Left forelimb (tissue), 1 donor: ENCODE results near the gene MRPL10.

Source experiments
- DNase-seq: peaks from one replicate; pipeline ENCODE4 v3.0.0-alpha.2; 2018; ENCODE audit warnings: low spot score

The MRPL10 gene

GRCh38 chr17:47813512-47814031 is 17.8 kb downstream of the MRPL10 start:
- peak; percentile 53 for DNase-seq

- peak; percentile 42 for DNase-seq
These were observed 18.3 kb downstream of the MRPL10 start for GRCh38 chr17:47813077-47813476.

- peak; percentile 17 for DNase-seq
These were observed 19.0 kb downstream of the MRPL10 start for GRCh38 chr17:47812146-47812920.

GRCh38 chr17:47811709-47812108 is 19.6 kb downstream of the MRPL10 start:
- no peak for DNase-seq

DNA sequence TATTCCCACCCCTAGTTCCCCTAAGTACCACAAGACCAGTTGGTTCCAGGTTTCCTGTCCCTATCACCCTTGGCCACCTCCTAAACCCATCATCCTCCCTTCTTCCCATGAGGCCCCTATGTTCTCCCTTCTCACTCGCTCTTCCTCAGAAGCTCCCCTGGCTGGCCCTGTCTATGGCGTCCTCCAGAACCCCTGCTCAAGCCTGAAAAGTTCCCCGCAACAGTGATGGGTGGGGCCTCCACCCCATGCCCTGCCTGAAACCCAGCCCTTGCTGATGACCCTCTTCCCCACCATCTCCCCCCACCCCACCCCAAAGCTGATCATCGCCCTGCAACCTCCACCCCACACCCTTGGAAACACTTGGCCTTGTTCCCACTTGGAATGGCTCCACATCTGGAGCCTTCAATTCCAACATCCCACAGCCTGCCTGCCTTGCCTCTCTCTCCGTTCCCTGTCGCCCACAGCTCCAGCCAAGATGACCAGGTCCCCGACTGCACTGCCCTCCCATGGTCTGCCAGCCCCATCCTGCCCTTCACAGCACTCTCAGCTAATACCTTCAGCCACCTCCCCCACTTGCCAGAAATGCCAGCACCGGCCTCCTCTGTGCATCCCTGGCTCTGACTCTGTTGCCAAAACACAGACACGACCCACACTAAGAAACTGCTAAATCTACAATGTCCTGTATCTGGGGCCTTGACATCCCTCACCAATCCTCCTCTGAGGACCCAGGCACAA is 20.3 kb downstream of the MRPL10 start:
- DNase-seq: no peak

GRCh38 chr17:47810200-47810821 is 21.0 kb downstream of the MRPL10 start:
- DNase-seq: peak; percentile 15

DNA sequence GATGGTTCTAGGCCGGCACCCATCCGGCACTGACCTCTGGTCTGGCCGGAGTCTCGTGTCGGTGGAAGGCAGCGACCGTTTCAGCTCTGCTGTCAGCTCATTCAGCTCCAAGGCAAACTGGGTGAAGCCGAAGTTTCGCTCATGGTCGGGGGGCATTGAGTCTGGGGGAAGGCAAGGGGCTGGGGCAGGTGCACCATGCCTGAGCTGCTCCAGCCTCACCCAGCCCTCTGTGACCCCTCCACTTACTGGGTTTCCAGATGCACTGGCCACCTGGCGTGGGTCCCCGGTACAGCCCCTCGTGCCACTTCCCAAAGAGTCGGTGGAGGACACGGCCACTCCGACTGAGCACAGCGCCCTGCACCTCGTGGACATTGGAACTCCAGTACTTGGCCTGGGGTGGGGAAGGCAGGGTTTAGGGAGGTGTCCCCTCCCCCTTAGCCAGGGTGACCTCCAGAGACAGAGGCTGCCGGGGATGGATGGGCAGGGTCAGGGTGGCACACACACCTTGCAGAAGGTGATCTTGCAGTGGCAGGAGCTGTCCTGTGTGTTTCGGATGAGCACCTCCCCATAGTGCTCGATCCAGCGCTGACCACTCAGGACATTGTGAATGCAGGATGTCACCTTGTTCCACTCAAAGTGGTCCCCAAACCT is 22.4 kb downstream of the MRPL10 start:
- DNase-seq: no peak

DNA sequence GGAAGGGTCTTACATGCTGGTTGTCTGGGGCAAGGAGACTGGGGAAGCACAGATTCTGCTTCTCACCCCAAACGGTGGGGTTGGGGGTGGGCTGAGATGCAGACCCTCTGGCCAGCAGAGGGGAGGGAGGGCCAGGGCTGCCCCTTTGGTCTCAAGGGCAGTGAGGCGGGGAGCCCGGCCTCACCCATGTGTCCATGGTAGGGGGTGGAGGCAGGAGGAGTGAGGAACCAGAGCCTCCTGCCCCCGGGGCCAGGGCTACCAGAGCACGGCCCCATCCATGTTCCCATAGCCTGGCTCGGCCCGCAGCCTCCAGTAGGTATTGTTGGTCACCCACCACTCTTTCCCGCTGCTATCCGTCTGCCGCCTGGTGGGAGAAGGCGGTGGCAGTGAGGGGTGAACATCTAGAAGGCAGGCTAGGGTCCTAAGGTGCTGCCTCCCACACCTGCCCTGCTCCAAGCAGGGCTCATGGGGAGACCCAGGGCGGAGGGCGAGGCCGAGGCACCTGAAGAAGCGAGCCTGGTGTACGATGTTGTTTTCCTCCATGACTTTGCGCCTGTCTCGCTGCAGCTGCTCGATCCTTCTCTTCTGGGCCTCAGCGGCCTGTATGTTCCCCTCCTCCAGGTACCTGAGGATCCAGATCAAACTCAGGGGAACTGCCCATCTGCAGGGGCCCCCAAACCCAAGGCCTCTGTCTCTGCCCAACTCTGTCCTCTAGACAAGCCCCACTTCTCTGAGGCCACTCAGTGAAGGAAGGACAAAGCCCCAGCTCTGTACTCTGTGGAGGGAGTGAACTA is 23.1 kb downstream of the MRPL10 start:
- no peak for DNase-seq

- DNase-seq: no peak
These were observed 23.9 kb downstream of the MRPL10 start for GRCh38 chr17:47807421-47807820.

DNA sequence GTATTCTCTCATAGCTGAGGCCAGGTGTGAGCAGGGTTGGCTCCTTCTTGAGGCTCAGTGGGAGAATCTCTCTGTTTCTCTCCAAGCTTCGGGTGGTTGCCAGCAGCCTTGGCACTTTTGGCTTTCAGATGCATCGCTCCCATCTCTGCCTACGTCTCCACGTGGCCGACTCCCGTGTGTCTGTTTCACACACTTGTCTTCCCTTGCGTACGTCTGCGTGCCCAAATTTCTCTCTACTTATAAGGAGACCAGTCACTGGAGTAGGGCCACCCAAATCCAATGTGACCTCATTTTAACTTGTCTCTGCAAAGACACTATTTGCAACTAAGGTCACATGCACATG is 24.5 kb downstream of the MRPL10 start:
- DNase-seq: no peak

DNA sequence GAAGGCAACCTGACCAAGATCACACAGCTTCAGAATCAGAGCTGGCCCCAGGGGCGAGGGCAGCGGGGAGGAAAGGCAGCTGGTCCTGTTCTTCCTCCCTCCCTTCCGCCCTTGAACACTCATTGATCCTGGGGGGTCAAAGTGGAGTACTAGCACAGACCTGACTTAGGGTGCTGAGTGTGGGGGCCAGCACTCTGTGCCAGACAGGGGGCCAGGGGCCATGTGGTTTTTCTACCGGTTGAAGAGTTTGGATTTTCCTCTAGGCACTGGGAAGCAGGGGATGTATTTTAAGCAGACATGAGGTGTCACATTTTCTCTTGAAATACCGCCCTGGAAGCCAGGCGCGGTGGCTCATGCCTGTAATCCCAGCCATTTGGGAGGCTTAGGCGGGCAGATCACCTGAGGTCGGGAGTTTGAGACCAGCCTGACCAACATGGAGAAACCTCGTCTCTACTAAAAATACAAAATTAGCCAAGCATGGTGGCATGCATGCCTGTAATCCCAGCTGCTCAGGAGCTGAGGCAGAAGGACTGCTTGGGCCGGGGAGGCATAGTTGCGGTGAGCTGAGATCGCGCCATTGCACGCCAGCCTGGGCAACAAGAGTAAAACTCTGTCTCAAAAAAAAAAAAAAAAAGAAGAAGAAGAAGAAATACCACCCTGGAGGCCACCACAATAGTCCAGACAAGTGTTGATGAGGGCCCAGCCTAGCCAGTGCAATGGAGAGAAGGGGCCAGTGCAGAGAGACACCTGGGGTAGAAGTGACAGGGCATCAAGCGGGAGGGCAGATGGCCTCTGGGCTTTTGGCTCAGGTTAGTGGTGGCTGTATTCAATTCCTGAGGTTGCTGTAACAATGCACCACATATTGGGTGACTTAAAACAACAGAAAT is 25.1 kb downstream of the MRPL10 start:
- no peak for DNase-seq

DNA sequence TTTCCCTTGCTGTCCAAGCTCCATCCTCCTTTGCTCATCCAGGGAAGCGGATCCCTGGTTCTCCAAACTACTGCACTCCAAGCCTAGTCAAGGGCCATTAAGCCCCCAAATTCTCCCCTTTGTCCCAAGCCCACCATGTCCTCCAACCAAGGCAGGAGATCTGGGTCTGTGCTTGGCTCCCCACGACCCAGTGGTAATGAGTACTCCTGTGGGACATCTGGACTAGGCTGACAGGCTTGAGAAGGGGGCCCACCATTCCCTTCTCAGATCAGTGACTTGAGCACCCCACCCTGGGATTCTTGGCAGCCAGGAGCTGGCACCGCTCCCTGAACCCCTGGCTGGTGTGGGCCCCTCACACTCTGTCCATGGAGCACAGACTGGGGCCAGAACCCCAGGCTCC is 26.9 kb downstream of the MRPL10 start:
- no peak for DNase-seq

GRCh38 chr17:47803751-47804150 is 27.6 kb downstream of the MRPL10 start:
- no peak for DNase-seq

DNA sequence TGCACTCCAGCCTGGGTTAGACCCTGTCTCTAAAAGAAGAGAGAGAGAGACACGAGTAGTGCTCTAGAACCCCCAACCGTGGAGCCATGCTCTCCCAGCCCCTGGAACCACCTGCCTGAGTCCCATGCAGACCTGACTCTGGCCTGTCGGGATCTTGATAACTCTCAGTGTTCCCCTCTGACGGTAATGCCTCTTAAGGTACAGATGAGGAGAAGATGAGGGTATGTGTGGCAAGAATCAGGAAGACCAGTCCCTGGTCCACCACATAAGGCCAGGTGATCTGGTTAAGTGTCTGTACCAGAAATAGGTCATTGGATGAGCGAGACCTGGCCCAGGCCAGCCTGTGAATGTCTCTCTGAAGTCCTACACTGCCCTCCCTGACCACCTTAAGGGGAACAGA is 28.1 kb downstream of the MRPL10 start:
- DNase-seq: no peak

DNA sequence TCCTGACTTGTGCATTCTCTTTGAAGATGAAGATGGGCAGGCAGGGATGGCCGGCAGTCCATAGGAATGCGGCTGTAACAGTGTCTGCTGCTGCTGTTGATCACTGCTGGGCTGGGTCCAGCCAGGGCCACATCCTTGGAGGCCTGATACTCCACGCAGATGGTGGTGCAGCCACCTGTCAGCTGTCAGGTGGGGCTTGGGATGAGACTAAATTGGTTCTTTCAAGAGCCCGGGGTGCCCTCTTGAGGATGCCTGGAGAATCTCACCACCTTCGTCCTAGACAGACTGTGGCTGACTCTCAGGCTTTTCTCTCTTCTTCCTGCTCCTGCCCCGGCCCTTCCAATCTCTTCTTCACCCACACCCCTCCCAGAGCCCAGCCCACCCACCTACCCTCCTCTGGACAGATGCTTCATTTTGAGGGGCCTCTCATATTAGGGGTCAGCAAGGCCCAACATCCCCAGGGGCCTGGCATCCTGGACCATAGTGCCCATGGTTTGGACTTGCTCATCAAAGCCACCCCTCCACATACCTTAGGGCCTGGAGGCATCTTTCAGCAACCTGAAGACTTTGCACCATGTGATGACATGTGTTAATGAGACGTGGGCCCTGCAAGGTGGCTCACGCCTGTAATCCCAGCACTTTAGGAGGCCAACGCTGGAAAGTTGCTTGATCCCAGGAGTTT is 28.9 kb downstream of the MRPL10 start:
- DNase-seq: no peak

DNA sequence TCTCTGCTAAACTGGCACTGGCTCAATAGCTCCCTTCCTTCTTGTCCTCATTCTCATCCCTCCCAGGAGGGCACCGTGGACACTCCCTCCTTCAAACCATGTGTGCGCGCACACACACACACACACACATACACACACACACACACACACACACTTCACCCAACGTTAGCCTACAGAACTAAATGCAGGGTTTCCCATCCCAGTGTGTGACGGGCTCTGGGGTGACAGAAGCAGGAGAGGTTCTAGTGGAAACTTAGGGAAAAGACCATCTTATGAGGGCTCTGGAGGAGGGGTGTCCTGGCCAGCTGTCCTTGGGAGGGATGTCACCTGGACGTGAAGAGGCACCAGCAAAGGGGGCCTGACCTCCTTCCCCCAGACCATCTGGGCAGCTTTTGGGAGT is 29.4 kb downstream of the MRPL10 start:
- no peak for DNase-seq

- no peak for DNase-seq
These were observed 30.1 kb downstream of the MRPL10 start for GRCh38 chr17:47801176-47801765.

DNA sequence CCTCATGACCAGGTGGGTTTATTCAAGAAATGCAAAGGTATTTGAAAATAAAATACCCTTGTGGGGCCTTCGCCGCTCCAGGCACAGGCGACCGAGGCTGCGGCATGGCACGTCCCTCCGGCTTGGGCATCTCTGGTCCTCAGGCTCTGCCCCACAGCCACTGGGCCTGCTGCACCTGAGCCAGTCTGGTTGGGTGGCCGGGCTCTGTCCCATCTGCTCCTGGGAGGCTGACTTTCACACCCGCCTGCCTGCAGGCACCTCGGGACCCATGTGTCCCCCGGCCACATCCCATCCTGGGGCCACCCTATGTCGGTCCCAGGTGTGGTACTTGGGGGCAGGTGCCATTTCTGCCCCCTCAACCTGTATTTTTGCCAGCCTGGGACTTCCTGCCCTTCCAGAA is 30.7 kb downstream of the MRPL10 start:
- DNase-seq: no peak

DNA sequence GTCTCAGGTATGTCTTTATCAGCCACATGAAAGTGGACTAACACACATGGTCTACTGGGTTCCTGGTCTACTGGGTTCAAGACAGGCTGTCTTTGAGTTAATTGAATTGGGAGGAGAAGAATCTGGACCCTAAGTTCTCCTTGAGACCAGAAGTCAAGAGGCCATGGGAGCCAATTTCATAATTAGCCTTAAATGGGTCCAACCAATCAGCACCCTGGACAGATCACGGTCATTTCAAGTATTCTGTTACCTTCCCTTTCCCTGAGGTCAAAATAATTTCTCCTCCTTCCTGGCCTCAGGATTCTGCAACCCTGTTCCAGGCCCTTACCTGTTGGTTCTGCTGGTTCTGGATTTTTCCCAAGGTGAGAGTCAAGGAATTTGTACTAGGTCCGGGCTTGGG is 33.5 kb downstream of the MRPL10 start:
- DNase-seq: no peak

- no peak for DNase-seq
These were observed 38.4 kb downstream of the MRPL10 start for GRCh38 chr17:47792979-47793378.
